ENCODE measurements around the gene NCKAP5L.

GRCh38 chr12:49824895-49825294 is 3.3 kb downstream of the NCKAP5L start:
- TF ChIP-seq, protein P1, sequence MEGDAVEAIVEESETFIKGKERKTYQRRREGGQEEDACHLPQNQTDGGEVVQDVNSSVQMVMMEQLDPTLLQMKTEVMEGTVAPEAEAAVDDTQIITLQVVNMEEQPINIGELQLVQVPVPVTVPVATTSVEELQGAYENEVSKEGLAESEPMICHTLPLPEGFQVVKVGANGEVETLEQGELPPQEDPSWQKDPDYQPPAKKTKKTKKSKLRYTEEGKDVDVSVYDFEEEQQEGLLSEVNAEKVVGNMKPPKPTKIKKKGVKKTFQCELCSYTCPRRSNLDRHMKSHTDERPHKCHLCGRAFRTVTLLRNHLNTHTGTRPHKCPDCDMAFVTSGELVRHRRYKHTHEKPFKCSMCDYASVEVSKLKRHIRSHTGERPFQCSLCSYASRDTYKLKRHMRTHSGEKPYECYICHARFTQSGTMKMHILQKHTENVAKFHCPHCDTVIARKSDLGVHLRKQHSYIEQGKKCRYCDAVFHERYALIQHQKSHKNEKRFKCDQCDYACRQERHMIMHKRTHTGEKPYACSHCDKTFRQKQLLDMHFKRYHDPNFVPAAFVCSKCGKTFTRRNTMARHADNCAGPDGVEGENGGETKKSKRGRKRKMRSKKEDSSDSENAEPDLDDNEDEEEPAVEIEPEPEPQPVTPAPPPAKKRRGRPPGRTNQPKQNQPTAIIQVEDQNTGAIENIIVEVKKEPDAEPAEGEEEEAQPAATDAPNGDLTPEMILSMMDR (IDR thresholded peaks at IDR 0.05 in 4 of 5, conservative IDR thresholded peaks at IDR 0.05 in 1 of 5): no peak
- TF ChIP-seq POLR2A (IDR thresholded peaks at IDR 0.05): no peak
